Panc1 (cell line): ENCODE results near the gene FGF3.

ENCODE experiments used
- CTCF ChIP-seq: fragments of 450-650 bp; IDR thresholded peaks from 2 replicates; pipeline ENCODE4 v1.5.1; 2017; ENCODE audit warnings: mild to moderate bottlenecking
- REST ChIP-seq, 2 experiments: IDR thresholded peaks; 2 replicates each; pipeline ENCODE4 v1.6.1; 2011 to 2012; ENCODE audit warnings: low read depth in 2 of 2, control low read depth in 1 of 2, low read length in 1 of 2, mild to moderate bottlenecking in 1 of 2, moderate library complexity in 1 of 2; ENCODE audit not compliant: insufficient read depth in 1 of 2
- SIN3A ChIP-seq: IDR thresholded peaks from 2 replicates; pipeline ENCODE4 v1.6.1; 2012; ENCODE audit warnings: low read depth, mild to moderate bottlenecking, low read length, moderate library complexity, borderline replicate concordance; ENCODE audit not compliant: insufficient read depth

- TF ChIP-seq REST (IDR thresholded peaks at IDR 0.05; ENCODE audit: insufficient read depth in 1 of 2, low read depth in 2 of 2, low read length in 1 of 2) (no peak), CTCF (no peak), SIN3A (no peak)
Observed at GRCh38 chr11:69860244-69860643, 41.0 kb upstream of the FGF3 start.
